Testis (tissue), 2 donors: ENCODE data around the gene FBXO31.

Experiments
- CTCF ChIP-seq, 3 experiments: fragments of 450-650 bp in 2 of 3; fragments of 200-600 bp in 1 of 3; sonication (generic) in 1 of 3; IDR thresholded peaks; one replicate each; pipeline ENCODE4 v1.5.1; 2016 to 2019; ENCODE audit warnings: antibody characterized with exemption in 3 of 3, mild to moderate bottlenecking in 2 of 3, moderate library complexity in 1 of 3
- POLR2A ChIP-seq: fragments of 450-650 bp; IDR thresholded peaks from one replicate; pipeline ENCODE4 v1.6.1; 2017; ENCODE audit warnings: antibody characterized with exemption, mild to moderate bottlenecking, moderate library complexity

- TF ChIP-seq CTCF (IDR thresholded peaks at IDR 0.05) (no peak), POLR2A (no peak)
Observed at GRCh38 chr16:87358696-87359095, 24.9 kb downstream of the FBXO31 start.
